Measurements from ENCODE around the gene CDC42BPB.

The CDC42BPB gene

DNA sequence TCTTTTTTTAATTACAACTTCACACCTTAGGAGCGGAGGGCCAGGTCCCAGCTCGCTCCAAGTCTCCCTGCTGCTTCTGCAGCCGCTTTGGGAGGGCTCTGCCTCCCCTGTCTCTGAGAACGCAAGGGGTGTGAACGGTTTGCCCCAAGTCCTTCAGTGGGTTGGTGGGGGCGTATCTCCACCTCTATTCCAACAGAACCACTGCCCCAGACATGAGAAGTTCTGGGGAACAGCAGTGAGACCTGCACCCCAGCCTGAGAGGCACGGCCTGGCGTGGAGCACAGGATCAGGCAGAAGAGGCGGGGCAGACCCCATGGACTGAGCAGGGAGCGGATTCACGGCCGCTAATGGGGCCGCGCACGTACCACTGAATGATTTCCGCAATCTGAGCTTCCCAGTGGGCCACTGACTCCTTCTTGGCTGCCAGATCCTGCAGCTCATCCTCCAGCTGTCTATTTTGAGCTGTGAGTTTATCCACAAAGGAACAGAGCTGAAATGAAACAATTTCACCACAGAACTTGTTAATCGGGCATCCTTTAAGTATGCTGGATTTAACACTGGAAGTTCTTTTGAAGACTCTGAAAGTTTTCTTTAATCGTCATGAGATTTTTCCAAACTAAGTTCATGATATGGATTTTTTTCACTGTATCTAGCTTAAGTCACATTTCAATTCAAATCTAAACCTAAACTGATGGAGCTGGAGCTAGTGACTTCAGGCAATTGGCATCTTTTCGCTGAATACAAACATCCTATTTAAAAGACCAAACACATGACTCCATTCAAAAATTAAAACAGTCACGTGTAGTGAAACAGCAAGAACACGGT, 90.5 kb downstream of the CDC42BPB start:
- DNase-seq, result no peak

DNA sequence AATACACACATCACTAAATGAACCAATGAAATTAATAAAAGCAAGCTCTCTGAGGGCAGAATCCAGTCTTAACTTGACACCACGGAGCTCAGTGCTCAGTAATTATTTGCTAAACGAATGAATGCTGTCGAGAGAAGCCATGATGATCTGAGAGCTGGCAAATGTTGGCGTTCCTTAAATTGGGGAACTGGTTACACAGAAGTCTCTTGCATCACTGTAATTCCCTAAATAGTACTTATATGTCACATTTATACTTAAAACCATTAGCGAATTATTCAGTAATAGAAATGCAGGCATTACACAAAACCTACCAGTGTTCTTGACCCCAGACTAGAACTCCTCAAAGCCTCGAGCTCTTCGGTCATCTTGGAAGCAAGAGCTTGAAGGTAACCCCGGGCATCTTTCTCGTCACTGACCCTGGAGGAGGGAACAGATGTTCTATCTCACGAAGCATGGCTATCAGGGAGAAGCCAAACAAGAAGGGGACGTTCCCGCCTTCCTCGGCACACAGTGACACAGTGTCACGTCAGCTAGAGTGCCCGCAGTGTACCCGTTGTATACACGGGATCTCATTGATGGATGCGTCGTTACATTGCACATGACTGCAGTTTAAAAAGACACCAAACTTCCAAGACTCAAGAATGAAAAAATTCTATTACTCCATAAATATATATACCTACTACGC, 91.2 kb downstream of the CDC42BPB start:
- no peak for DNase-seq
- intact Hi-C loops (cut with DNase I), result loop anchor here (5.0 kb wide), 1 partner anchor 91 kb away; the partner anchor contains the start of gene CDC42BPB

More for the DNA sequence above, 90.5 kb downstream of the CDC42BPB start:
- intact Hi-C loops (cut with DNase I), result loop anchor here (5.0 kb wide), 1 partner anchor 90 kb away; the partner anchor contains the start of gene CDC42BPB

DNA sequence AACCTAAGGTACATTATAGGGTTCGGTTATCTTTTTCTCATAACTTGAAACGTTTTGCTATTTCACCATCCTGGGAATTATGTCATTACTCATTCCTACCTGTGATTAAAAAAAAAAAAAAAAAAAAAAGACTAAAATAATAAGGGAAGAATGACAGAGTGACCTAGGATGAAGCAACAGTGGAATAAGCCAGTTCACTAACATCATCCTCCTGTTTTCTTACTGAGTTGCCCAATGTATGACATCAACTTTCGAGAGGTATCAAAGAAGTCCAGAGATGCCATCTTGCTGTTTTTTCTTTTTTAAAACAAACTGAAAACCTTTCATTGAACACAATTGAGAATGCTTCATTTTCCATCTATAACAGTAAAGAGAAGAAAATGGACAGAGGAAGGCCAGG, 92.1 kb downstream of the CDC42BPB start:
- no peak for DNase-seq
- intact Hi-C loops (cut with DNase I), result loop anchor here (5.0 kb wide), 1 partner anchor 92 kb away; the partner anchor contains the start of gene CDC42BPB

DNA sequence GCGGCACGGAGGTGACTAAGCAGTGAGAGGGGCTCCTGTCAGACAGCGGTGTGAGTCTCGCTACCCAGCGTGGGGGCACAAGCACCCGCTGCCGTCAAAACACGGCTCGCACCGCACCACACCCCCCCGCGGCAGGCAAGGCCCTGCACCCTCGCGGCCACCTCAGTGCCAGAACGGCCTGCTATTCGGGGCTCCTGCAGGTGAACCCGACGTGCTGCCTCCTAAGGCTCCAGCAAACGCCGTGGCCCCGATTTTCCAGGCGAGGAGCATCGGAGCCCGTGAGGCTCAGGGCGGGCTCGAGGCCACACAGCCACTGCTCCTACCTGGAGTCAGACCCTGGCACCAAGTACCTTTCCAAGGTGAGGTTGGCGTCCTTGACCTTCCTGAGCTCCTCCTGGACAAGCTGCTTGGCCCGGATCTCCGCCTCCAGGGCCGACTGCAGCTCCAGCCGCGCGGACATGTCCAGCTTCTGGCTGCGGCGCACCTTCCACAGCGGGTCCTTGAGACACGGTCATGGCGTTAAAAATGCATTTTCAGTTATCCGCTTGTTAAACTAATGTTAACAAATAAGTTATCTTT, 93.1 kb downstream of the CDC42BPB start:
- intact Hi-C loops (cut with DNase I), result no loop called here

DNA sequence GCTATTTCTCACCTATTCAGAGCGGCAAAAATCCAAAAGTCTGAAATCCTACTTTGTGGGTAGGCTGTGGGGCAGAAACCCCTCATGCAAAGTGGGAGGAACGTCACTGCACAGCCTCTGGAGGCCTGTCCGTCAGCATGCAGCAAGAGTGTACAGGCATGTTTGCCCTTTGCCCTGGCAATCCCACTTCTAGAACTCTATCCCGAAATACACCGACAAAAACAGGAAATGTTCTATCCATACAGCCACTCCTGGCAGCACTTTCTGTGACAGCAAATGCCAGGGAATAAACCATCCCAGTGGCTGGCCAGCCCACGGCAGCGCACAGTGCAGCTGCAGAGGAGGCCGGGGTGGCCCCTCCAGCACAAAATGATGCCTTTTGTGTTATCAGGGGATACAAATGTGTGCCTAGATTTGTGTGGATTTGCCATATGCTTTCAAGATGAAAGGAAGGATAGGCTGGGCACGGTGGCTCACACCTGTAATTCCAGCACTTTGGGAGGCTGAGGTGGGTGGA, 95.2 kb downstream of the CDC42BPB start:
- intact Hi-C loops (cut with DNase I), result no loop called here

More for the DNA sequence above, 93.1 kb downstream of the CDC42BPB start:
- no peak for DNase-seq

DNA sequence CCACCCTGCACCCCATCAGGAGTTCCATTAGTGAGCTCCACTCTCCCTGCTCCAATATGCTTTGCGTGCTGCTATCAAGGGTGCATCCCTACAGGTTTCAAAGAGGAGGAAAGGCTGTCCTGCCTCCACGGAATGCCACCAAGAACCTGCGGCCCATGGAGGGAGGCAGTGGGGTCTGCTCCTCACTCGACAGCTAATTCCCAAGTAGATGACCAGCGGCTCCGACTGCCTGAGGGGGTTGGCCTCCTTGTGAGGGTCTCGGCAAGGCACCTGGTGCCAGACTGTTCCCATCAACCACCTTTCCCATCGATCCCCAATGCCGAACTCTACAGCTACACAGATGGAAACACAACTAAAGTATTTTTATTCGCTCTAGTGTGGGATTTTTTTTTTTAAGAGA, 98.9 kb downstream of the CDC42BPB start:
- no peak for DNase-seq
- intact Hi-C loops (cut with DNase I), result no loop called here

More for the DNA sequence above, 95.2 kb downstream of the CDC42BPB start:
- peak in 2 of 42 donors; percentile 40 to 61 for DNase-seq

DNA sequence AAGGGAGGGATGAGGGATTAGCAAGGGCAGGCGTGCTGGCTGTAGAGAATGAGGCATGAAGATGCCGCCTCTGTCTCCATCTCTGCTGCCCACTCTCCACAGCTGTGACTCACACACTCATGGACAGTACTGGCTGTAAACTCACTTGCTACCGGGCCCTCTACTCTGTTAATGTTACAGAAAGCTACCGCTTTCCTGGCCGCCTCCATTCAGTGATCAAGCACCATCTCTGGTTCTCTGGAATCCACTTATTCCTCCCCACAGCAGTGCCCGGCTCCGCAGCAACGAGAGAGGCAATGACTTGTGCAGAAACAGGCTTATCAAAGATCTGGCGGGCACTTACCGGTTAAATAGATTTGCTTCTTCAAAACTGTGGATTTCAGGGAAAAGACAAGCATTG, 100.1 kb downstream of the CDC42BPB start:
- intact Hi-C loops (cut with DNase I), result no loop called here
- DNase-seq, result no peak

DNA sequence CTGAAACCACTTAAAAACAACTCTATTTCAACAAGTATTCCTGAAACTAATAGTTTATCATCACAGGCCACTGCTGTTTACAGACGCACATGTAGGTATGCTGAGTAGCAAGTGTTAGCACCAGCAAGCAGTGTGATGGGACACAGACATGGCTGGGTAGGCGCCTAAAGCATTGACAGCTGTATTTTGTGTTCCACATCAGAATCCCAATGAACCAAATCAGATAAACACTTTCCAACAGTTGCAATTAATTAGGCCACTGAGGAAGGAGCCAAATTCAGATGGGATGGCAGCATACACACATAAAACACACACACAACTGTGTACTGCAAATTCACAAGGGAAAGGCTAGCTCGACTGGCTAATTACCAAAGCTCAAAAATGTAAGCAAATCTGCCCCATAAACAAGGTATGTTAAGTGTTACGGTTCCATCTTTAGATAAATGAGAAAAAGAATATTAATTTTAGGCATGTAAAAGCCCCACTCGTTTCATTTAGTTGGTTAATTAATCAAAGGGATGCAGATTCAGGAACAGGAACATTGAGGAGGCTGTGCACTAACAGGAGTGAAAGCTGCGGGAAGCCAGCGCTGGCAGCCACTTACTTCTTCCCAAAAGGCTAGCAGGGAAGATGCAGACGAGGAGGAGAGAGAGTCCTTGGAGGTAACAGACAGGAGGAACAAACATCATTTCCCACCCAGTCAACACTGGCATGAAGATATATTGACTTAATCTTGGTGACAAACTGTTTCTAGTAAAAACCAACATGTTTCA, 101.5 kb downstream of the CDC42BPB start:
- intact Hi-C loops (cut with DNase I), result no loop called here
- no peak for DNase-seq

DNA sequence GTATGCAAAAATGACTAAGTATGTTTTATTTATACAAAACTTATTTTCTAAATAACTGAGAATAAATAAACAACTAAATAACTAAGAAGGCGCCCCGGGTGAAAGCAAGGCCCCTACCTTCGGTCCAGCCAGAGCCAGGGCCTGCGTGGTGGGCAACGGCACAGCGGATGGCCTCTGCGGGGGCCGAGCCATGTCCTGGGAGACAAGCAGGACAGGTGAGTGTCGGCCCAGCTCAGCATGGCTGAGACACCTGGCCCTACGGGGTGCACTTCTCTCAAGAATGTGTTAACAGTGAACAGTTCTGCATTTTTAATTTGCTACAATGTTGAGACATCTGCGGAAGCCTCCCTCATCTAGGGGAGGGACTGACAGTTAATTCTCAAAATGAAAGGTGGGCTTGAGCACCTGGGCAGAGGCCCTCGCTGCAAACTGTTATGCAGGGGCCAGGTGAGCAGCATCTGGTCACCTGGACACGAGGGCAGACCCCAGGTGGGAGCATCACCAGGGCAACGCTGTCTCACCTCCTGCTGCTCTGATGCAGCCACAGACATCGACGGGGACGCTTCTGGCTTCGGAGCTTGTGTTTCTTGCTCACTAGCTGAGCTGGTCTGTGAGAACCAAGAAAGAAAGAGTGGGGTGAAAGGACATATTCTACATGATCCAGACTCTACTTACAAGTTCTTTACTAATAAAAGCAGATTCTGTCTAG, 103.1 kb downstream of the CDC42BPB start:
- no peak for DNase-seq
- intact Hi-C loops (cut with DNase I), result no loop called here

DNA sequence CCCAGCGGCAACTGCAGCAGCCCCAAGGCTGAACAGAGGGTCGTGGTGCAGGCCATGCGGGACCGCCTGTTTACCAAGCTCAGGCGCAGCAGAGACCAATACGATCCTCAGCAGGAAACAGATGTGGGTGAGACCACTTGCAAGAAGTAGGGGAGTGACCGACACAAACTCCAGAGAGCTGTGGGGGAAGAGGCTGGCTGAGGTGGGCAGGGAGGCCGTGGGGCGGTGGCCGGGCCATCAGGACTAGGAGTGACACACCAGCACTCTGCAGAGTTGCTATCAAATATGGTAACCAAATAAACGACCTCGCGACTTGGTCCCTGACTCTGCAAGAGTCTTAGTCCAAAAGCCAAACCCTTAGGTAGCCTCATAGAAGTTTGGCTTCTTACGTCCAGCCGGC, 104.2 kb downstream of the CDC42BPB start:
- intact Hi-C loops (cut with DNase I), result no loop called here
- DNase-seq, result no peak

DNA sequence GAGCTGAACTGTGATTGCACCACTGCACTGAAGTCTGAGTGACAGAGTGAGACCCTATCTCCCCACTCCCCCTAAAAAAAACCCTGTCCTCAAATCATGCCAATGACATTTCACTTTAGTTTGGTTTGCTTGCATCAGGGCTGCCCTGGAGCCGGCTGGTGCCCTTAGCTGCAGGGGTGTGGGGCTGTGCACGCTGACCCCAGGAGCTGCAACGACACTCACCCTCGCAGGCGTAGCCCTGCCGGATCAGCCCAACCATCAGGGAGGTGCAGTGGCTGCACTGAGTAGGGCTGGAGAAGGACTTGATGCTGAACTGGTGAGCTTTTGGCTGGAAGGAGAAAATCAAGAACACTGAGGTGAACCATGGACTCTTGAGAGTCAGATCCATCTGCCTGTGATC, 105.1 kb downstream of the CDC42BPB start:
- DNase-seq, result no peak
- intact Hi-C loops (cut with DNase I), result no loop called here

DNA sequence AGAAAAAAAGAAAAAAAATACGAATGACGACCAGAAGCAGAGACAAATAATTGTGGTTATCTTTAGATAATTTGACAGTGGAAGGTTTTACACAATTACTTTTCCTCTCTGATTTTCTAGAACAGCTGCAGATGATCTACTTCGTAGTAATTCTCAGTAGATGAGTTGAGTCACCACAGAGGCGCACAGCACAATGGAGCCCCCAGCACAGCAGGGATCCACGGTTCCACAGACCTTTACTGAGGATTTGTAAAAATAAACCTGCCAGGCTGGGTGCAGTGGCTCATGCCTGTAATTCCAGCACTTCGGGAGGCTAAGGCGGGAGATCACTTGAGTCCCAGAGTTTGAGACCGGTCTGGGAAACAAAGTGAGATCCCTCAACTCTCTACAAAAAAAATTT, 105.5 kb downstream of the CDC42BPB start:
- intact Hi-C loops (cut with DNase I), result no loop called here
- DNase-seq, result no peak

DNA sequence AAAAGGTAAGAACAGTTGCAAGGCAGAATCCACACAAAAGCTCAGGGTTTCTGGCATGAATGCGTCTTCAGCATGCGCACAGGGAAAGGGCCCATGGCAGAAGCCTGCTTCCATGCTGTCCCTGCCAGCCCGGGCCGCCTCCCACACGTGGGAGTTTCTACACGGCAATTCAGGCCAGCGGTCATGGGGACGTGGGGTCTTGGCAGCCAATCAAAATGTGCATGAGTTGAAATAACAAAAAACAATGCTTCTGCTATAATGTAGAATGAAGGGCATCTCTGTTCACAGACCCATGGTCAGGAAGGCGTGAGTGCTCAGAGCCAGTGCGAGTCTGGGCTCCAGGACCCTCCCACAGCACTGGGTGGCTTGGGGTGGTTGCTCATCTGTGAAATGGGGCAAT, 106.3 kb downstream of the CDC42BPB start:
- intact Hi-C loops (cut with DNase I), result no loop called here
- DNase-seq, result peak; percentile 46 to 96 (median 86)

DNA sequence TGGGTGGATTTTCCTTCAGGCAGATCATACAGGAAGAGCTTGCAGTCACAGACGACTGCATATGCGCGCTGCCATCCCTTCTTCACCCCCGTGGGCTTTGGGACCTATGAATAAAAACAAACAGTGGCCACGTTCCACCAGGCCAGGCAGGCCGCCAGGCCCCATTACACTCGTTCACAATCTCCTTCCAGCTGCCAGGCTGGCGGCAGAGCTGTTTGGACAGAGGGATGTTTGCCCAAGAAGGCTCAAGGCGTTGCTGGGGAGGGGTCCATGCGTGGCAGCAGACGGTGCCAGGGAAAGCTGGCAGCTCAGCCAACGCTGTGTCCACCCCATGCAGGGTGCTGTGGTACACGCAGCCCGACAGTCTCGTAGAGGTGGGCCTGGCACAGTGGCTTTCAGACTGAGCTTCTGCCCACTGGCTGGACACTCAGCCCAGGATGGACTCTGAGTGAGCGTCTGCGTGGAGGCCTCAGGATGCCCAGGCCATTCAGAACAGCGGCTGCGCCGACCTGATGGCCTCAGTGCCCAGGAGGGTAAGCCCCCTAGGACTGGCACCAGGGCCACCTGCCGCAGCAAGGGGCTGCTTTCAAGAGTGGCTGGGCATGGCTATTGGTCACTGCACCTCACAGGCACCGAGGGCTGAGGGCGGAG, 107.4 kb downstream of the CDC42BPB start:
- intact Hi-C loops (cut with DNase I), result loop anchor here (10.0 kb wide), 1 partner anchor 175 kb away; the partner anchor contains the start of gene TRAF3
- peak; percentile 46 to 95 (median 84) for DNase-seq

DNA sequence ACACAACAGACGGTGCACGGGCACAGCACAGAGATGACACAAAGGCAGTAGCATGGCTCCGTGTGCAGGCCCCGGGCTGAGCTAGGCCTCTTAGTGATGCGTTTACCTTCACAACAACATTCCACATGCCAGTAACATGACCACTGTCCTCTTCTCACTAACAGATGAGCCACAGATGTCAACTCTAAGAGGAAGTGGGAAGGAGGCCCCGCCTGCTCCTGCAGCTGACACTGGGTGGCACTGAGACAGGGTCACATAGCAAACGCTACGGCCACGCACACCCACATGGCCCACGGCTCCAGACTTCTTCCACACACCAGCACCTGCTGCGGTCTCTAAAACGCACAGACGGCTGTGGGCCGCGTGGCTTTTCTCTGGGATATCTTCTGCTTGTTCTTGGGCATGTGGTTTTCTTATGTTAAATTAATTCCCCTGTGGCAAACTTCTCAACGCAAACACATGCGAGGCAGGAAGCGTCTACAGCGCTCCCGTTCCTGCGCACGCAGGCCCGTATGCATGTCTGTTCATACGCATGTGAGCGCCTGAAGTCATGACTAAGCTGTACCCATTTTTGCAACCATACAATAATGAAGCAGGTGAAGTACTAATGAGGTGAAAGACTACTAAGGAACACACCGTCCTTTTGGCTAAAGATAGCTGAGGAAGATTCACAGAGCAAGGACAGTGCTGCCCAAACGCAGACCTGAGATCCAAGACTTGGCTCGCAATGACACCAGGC, 108.1 kb downstream of the CDC42BPB start:
- peak in 19 of 42 donors; percentile 23 to 71 (median 45) for DNase-seq
- intact Hi-C loops (cut with DNase I), result loop anchor here (10.0 kb wide), 1 partner anchor 174 kb away; the partner anchor contains the start of gene TRAF3

DNA sequence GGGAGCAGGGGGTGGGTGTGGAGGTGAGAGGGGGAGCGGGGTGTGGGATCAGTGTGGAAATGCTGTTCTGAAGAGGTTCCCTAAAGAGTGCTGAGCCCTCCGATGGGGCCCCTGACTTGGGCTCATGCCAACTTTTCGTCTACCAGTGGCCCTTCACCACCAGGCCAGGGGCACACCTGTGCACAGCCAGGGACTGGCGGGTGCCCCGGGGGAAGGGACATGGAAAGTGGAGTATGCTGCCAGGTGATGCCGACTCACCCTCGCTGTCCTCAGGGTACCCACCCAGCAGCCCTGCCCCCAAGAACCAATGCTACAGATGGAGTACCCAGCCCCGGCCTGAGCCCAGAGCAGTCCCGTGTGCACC, 108.7 kb downstream of the CDC42BPB start:
- DNase-seq, result no peak
- intact Hi-C loops (cut with DNase I), result loop anchor here (10.0 kb wide), 1 partner anchor 174 kb away; the partner anchor contains the start of gene TRAF3
